RWPE1 (cell line): ENCODE data around the gene AUTS2.
A peak's percentile ranks its signal among the peaks of the same experiment; 100 is the strongest.

Source experiments
- CTCF ChIA-PET: fragments of 350-600 bp; sonication (Branson Sonifier 250); formaldehyde crosslinking; extraction: SDS; loops from one replicate; lab custom pipeline; 2021; lab: Yijun Ruan, JAX
- POLR2A ChIA-PET: fragments of 400-600 bp; formaldehyde crosslinking; extraction: SDS; loops from one replicate; lab custom pipeline; 2020; ENCODE audit warnings: antibody characterized with exemption; ENCODE audit not compliant: low non-redundant PET; lab: Yijun Ruan, JAX
- DNase-seq: peaks from one replicate; pipeline ENCODE4 v3.0.0; 2012; ENCODE audit warnings: low spot score
- H3K27ac ChIP-seq: fragments of 450-650 bp; 2 replicates; pipeline ENCODE4 v1.5.1; 2017
- TF ChIP-seq, protein P1 (sequence below): fragments of 450-650 bp; conservative IDR thresholded peaks from 2 replicates; pipeline ENCODE4 v1.5.1; 2017; ENCODE audit warnings: low read depth, mild to moderate bottlenecking

AUTS2 gene

GRCh38 chr7:70481570-70482123 is 883.4 kb downstream of the AUTS2 start:
- no peak overlapping the region for H3K27ac ChIP-seq
- TF ChIP-seq, protein P1, sequence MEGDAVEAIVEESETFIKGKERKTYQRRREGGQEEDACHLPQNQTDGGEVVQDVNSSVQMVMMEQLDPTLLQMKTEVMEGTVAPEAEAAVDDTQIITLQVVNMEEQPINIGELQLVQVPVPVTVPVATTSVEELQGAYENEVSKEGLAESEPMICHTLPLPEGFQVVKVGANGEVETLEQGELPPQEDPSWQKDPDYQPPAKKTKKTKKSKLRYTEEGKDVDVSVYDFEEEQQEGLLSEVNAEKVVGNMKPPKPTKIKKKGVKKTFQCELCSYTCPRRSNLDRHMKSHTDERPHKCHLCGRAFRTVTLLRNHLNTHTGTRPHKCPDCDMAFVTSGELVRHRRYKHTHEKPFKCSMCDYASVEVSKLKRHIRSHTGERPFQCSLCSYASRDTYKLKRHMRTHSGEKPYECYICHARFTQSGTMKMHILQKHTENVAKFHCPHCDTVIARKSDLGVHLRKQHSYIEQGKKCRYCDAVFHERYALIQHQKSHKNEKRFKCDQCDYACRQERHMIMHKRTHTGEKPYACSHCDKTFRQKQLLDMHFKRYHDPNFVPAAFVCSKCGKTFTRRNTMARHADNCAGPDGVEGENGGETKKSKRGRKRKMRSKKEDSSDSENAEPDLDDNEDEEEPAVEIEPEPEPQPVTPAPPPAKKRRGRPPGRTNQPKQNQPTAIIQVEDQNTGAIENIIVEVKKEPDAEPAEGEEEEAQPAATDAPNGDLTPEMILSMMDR: no peak
- ChIA-PET POLR2A (no interaction called here), CTCF (no interaction called here)
- DNase-seq: no peak

- CTCF ChIA-PET: no interaction called here
- no peak overlapping the region for H3K27ac ChIP-seq
- TF ChIP-seq, protein P1: no peak
- POLR2A ChIA-PET: no interaction called here
- DNase-seq: no peak
Observed at GRCh38 chr7:70484255-70484654, 886.0 kb downstream of the AUTS2 start.

DNA sequence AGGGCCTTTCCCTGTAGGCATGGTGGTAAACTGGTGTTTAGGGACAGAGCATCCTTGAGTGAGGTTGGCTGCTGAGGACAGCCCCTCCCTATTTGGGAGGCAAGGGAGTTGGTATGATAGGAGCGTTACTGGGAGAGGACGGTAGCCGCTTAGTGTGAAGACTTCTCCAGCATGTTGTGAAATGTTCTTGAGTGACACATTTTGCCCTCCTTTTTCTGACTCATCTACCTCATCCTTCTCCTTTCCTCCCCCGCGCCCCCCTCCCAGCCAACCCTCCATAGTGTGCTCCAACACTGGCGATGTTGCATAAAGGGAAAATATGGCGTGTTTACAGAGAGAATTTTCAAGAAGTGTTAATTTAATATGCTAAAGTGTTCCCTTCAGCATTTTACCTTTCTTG is 888.7 kb downstream of the AUTS2 start:
- CTCF ChIA-PET: no interaction called here
- TF ChIP-seq, protein P1: no peak

DNA sequence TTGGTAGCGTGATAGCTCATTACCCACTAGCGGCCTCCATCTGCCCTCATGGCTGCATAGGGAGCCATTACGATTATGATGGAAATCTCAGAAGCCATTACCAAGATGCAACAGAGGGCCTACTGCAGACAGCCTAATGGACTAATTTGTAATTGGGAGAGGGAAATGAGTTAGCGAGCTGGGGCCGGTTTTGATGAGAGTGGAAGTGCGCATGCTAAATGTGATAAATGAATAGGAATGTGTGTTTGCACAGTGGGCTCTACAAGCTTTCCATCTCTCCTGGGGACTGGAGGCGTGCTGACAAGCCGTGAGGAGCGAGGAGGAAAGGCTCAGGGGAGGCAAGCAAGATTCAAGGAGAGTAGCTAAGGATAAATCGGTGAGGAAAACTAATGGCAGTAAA is 889.2 kb downstream of the AUTS2 start:
- POLR2A ChIA-PET: no interaction called here
- TF ChIP-seq, protein P1: no peak
- no peak for DNase-seq
- no peak overlapping the region for H3K27ac ChIP-seq
- CTCF ChIA-PET: no interaction called here

More for the DNA sequence above, 888.7 kb downstream of the AUTS2 start:
- POLR2A ChIA-PET: no interaction called here
- H3K27ac ChIP-seq: no peak overlapping the region
- peak; percentile 11 for DNase-seq

DNA sequence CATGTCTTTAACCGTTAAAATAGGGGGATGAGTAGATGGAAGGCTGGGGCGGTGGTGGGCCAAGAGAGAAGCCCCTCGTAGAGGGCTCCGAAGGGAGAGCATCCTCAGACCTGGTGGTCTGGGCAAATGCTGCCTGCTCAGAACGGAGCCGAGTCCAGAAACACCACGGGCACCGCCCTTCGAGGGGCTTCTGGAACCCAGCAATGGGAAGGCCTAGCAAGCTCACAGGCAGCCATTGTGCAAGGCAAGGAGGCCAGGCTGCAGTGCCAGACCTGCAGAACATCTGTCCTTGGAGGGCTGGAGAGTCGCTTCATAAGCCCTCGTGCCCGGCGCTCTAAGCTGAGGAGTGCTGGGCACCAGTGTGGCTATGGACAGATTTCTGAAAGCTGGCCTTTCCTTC is 889.6 kb downstream of the AUTS2 start:
- CTCF ChIA-PET: no interaction called here
- H3K27ac ChIP-seq: no peak overlapping the region
- TF ChIP-seq, protein P1: no peak
- no peak for DNase-seq
- POLR2A ChIA-PET: no interaction called here

GRCh38 chr7:70489813-70490212 is 891.5 kb downstream of the AUTS2 start:
- no peak for DNase-seq
- CTCF ChIA-PET: no interaction called here
- TF ChIP-seq, protein P1: no peak
- H3K27ac ChIP-seq: no peak overlapping the region
- POLR2A ChIA-PET: no interaction called here
